NCI-H345 treated with DMSO at 0.1 percent for 48 hours (cell line): ENCODE measurements around the gene IRF6.

Source experiments
- DNase-seq: peaks from one replicate; lab custom pipeline; 2025; ENCODE audit not compliant: unreplicated experiment; lab: John Stamatoyannopoulos, UW

IRF6 gene

GRCh38 chr1:209790286-209791193 lies 15.4 kb downstream of the IRF6 start:
- no peak for DNase-seq

DNA sequence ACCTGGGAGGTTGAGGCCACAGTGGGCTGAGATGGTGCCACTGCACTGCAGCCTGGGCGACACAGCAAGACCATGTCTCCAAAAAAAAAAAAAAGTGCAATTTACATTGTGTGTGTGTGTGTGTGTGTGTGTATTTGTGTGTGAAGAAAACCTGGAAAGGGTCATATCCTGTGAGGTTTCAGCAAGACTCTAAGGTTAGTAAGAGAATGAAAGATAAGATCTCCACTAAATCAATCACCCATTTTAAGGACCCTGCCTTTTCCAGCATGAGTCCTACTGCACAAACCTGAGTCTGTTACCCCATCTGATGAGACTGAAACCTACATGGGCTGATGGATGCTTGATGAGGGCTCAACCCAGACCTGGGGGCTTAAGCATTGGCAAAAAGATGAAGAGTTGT lies 16.7 kb downstream of the IRF6 start:
- no peak for DNase-seq

- no peak for DNase-seq
Observed at GRCh38 chr1:209787551-209787950, 18.4 kb downstream of the IRF6 start.

- no peak for DNase-seq
Observed at GRCh38 chr1:209786146-209786545, 19.8 kb downstream of the IRF6 start.

GRCh38 chr1:209785592-209785991 lies 20.4 kb downstream of the IRF6 start:
- DNase-seq = no peak

DNA sequence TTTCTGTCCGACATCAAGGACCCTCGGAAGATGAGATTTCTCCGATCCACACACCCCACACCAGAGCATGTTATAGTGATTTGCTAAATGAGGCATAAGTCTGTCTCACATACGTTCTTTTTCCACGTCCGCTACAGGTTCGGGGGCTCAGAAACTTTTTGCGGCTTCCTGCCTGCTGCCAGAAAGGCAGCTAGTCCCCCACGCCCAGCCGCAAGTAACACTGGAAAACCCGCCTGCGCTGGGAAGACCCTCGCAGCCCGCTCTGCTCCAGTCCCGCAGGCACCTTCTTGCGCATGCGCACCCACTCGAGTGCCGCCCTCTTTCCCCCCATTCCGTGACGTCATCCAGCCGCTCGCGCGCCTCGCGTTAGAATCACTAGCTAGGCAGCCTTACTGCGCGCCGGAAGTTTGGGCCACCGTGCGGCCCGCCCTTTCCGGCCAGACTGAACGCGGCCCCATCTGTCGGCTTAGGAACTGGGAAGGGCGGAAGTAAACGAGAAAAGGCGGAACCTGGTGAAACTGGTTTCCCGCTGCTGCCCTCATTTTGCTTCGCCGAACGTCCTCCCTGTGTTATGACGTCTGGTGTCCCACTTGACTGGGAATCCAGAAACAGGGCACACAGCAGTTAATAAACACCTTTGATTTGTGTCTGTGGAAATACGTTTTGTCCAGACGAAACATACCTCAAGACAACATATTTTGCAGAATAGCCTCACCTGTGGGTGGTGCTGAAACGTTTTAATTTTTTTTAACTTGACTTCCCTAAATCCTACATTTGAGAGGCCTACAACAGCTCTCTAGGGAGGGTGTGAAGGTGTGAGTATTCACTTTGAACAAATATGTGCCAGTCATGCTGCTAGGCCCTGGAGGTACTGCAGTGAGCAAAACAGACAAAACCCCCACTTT lies 21.4 kb downstream of the IRF6 start, which contains the start of gene C1orf74:
TSS of gene C1orf74 (minus strand) at position 295 of the 905 bp plus-strand sequence. CDS start 925 bp downstream, outside the sequence.
- DNase-seq = peak; percentile 95

GRCh38 chr1:209783386-209783785 lies 22.6 kb downstream of the IRF6 start:
- DNase-seq = no peak

- DNase-seq = no peak
Observed at GRCh38 chr1:209780268-209780667, 25.7 kb downstream of the IRF6 start.

GRCh38 chr1:209778102-209778501 lies 27.8 kb downstream of the IRF6 start:
- DNase-seq = no peak

- DNase-seq = no peak
Observed at GRCh38 chr1:209777587-209777986, 28.4 kb downstream of the IRF6 start.

DNA sequence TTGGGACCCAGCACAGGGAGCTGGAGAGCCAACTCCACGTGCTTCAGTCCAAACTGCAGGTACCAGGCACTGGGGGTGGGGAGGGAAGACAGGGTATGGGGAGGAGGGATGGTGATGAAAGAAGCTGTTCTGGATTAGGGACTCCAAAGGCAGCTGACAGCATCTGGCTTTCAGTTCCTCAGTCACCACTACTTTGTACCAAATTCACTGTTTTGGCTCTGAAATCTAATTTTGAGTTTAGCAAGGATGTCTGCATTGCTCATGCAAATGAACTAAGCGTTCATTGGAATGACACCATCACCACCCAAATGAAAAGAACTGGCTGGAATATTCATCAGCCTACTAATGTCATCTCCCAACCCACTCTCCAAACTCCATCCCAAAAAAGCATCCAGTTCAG lies 30.3 kb downstream of the IRF6 start:
- DNase-seq = no peak

GRCh38 chr1:209774592-209774991 lies 31.4 kb downstream of the IRF6 start:
- DNase-seq = no peak

GRCh38 chr1:209772126-209772525 lies 33.8 kb downstream of the IRF6 start:
- DNase-seq = no peak

- DNase-seq = no peak
Observed at GRCh38 chr1:209770636-209771415, 35.1 kb downstream of the IRF6 start.

- DNase-seq = no peak
Observed at GRCh38 chr1:209769971-209770370, 36.0 kb downstream of the IRF6 start.

DNA sequence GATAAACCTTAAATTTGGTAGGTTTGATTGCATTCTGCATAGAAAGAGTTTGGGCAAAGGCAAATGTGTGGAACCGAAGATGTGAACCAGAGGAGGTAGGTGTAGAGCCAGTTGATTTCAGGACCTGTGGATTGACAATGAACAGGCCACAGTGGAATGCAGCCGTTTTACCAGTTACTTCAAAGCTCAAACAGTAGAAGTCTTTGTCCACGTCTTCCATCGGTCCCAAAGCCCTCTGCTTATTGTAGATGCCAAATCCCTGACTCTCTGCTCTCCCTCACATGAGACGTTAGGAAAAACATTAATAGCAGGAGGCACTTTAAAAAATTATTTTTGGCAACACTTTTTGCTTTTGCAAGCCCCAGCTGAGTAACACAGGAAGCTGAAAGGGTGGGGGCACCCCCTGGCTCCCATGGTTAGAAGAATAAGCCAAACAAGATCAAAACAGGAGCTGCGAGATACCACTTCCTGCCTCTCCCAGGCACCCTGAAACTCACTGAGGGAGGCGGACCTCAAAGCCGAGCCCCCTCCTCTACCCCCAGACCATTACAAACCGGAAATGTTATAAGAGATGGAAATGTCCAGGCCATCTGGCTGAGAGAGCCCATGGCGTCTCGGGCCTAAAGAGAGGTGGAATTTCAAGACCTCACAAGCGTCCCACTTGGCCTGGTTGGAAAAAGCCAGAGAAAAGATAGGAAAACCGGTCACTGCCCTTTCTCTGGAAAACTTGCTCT lies 36.6 kb downstream of the IRF6 start:
- no peak for DNase-seq

DNA sequence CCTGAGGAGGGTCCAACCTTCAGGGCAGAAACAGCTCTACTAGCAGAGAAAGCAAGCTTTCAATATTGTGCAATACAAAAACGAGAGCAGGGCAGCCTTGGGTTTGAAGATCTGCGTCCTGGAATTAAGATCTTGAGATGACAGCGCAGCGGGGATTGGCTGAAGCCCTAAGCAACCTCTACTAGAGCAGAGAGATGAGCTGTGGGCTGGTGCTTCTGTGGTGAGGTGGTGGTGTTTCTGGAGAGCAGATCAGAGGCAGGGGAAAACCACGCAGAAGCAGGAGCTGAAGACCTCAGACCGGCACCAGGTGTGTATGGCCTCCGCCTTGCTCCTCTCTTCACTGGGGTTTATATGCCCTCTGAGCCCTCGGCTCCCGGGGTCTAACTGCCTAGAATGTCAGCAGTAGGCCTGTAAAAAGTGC lies 37.6 kb downstream of the IRF6 start:
- no peak for DNase-seq

GRCh38 chr1:209767706-209768105 lies 38.2 kb downstream of the IRF6 start:
- DNase-seq = no peak

- no peak for DNase-seq
Observed at GRCh38 chr1:209767096-209767495, 38.8 kb downstream of the IRF6 start.

DNA sequence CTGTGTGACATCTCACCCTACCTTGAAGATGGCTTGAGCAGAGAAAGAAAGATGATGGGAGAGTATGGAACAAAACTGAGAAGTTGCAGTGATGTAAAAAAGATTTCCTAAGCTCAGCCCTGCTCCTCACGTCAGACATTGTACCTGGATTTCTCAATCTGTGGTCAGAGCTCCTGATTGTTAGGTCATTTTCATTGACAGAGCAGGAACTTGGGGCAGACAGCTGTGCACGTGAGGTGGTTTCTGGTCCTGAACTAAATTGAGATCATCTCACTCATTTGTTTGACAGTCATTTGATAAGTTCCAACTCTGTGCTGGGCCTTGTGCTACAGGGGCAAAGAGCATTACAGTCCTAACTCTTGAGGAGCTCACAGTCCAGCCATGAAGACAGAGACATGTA lies 39.9 kb downstream of the IRF6 start:
- DNase-seq = no peak
